Prostate gland (tissue), 2 donors: ENCODE results near the gene NID1. TPM values are rescaled to one million over a fixed set of nuclear protein-coding genes. Genes with fewer than 3 reads are reported as not detected.

Source experiments
- DNase-seq: peaks from one replicate; pipeline ENCODE4 v3.0.0-alpha.2; 2019; ENCODE audit warnings: low spot score
- H3K27ac ChIP-seq, 2 donors: fragments of 200-600 bp; sonication (generic); 2 replicates each; pipeline ENCODE4 v1.5.1; 2017 to 2019
- H3K27me3 ChIP-seq: fragments of 200-600 bp; sonication (generic); replicated peaks from 2 replicates; pipeline ENCODE4 v1.5.1; 2019; ENCODE audit not compliant: insufficient read depth
- H3K36me3 ChIP-seq, 2 donors: fragments of 200-600 bp; sonication (generic); 1 replicate in 1 of 2; 2 replicates in 1 of 2; pipeline versions ENCODE4 v1.5.1 to v1.8.1; 2017 to 2019
- H3K4me1 ChIP-seq: fragments of 200-600 bp; sonication (generic); replicated peaks from 2 replicates; pipeline ENCODE4 v1.5.1; 2019
- H3K4me3 ChIP-seq, 2 donors: fragments of 200-600 bp; sonication (generic); 2 replicates each; pipeline ENCODE4 v1.5.1; 2017 to 2019
- H3K9me3 ChIP-seq: fragments of 200-600 bp; sonication (generic); 2 replicates; pipeline ENCODE4 v1.5.1; 2017
- CTCF ChIP-seq, 4 experiments: fragments of 200-600 bp in 2 of 4; fragments of 450-650 bp in 2 of 4; sonication (generic) in 2 of 4; IDR thresholded peaks; 1 replicate in 3 of 4; 2 replicates in 1 of 4; pipeline ENCODE4 v1.5.1; 2016 to 2019; ENCODE audit warnings: antibody characterized with exemption in 4 of 4, mild to moderate bottlenecking in 2 of 4, moderate library complexity in 2 of 4
- POLR2A ChIP-seq: fragments of 450-650 bp; IDR thresholded peaks from one replicate; pipeline ENCODE4 v1.6.1; 2016; ENCODE audit warnings: antibody characterized with exemption, mild to moderate bottlenecking
- POLR2AphosphoS5 ChIP-seq: sonication (generic); formaldehyde crosslinking; IDR thresholded peaks from one replicate; pipeline ENCODE4 v1.6.1; 2017; ENCODE audit warnings: antibody characterized with exemption
- WGBS: methylation state at CpG from one replicate; pipeline ENCODE4 v1.1.5; 2018; 5-methylcytosine and 5-hydroxymethylcytosine counted together
- intact Hi-C: fragments of 100-400 bp; cut with DNase I; formaldehyde crosslinking; loops from one replicate; pipeline ENCODE4 v1.14.2; 2022
- total RNA-seq, 2 donors: library from RNA; depleted of rRNA; stranded (reverse); fragments of >200 nt; gene quantifications; one replicate each; pipeline ENCODE4 v1.1.0, GENCODE V29; 2016

Gene NID1
- total RNA-seq, 2 donors from 2014 or later: 21.6 to 74.9 TPM

GRCh38 chr1:235996048-235996785 lies 68.7 kb downstream of the NID1 start:
- WGBS: 95% methylated on average over 4 of the region's 4 CpGs
- no peaks in the 10 kb centered on the region for H3K9me3 ChIP-seq
- H3K4me3 ChIP-seq: no peak overlapping the region
- H3K36me3 ChIP-seq: no peaks in the 10 kb centered on the region
- TF ChIP-seq CTCF (IDR thresholded peaks at IDR 0.05): no peak
- TF ChIP-seq POLR2A: no peak
- no peak for TF ChIP-seq POLR2AphosphoS5
- DNase-seq: no peak
- no peak overlapping the region for H3K27ac ChIP-seq
- intact Hi-C loops: no loop called here
- H3K4me1 ChIP-seq: no peaks in the 10 kb centered on the region
- H3K27me3 ChIP-seq: no peaks in the 10 kb centered on the region

DNA sequence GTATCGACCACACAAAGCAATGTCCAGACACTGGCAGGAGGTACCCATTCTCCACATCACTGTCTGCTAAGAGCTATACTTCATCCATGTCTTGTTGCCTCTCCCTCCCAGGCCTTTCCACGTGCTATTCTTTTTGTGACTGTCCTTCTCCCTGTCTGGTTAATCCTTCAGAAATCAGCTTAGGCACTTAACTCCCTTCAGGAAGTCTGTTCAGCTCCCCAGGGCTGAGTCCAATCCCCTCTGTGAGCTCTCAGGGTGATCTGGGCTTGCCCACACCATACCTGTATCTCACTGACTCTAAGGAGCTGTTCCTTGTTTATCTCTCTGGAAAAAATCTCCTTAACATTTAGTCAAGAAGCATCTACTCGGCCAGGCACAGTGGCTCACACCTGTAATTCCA lies 69.4 kb downstream of the NID1 start:
- whole genome bisulfite sequencing: 90% methylated on average over 3 of the region's 3 CpGs
- H3K4me1 ChIP-seq: no peaks in the 10 kb centered on the region
- no peak for DNase-seq
- TF ChIP-seq POLR2A (no peak), CTCF (IDR thresholded peaks at IDR 0.05) (no peak), POLR2AphosphoS5 (no peak)
- no peak overlapping the region for H3K4me3 ChIP-seq
- intact Hi-C loops: no loop called here
- no peaks in the 10 kb centered on the region for H3K27me3 ChIP-seq
- no peaks in the 10 kb centered on the region for H3K9me3 ChIP-seq
- H3K27ac ChIP-seq: no peak overlapping the region
- H3K36me3 ChIP-seq: no peaks in the 10 kb centered on the region

- Histone ChIP-seq H3K4me3 (no peak overlapping the region), H3K9me3 (no peaks in the 10 kb centered on the region), H3K36me3 (no peaks in the 10 kb centered on the region), H3K27me3 (no peaks in the 10 kb centered on the region), H3K27ac (no peak overlapping the region), H3K4me1 (no peaks in the 10 kb centered on the region)
- no peak for DNase-seq
- TF ChIP-seq POLR2A (no peak), POLR2AphosphoS5 (no peak), CTCF (IDR thresholded peaks at IDR 0.05) (no peak)
- 93% methylated on average over 31 of the region's 31 CpGs for WGBS
- intact Hi-C loops: no loop called here
Measured at GRCh38 chr1:235993652-235994051, 71.2 kb downstream of the NID1 start.

DNA sequence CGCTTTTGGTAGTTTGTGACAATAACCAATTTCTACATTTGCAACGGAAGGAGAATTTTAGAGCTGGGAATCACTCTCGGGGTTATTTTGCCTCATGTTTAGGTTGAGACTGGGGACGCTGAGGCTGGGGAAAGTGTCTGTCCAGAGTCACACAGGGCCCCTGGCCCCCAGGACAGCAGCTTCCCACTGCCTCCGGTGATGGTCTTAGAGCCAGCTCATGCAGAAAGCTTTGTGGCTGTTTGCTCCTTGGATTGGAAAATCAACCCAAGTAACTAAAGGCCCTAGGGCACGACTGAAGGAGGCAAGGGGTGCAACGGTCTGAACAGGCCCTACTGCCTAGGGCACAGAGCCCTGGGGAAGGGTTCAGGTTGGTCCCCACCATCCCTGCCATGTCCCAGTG lies 72.0 kb downstream of the NID1 start:
- DNase-seq: no peak
- Histone ChIP-seq H3K27me3 (no peaks in the 10 kb centered on the region), H3K4me1 (no peaks in the 10 kb centered on the region), H3K9me3 (no peaks in the 10 kb centered on the region), H3K36me3 (no peaks in the 10 kb centered on the region), H3K27ac (no peak overlapping the region), H3K4me3 (no peak overlapping the region)
- 97% methylated on average over 7 of the region's 7 CpGs for WGBS
- TF ChIP-seq CTCF (IDR thresholded peaks at IDR 0.05): no peak
- no peak for TF ChIP-seq POLR2A
- no peak for TF ChIP-seq POLR2AphosphoS5
- intact Hi-C loops: no loop called here

DNA sequence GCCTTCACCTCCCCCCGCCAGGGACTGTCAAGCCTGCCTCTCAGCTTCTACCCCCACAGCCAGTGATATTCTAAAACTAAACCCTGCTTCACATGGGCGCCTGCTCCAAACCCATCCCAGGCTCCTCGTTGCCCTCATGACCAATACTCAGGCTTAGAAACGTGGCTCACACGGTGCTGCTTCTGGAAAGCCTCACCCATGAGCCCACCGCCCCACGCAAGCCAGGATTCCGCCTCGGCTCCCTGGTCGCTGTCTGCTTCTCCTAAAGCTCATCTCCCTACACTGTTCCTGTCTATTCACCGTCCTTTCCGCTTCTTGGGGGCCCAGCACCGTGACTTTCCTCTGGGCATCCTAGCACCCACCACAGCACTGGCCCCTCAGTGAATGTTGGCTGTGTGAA lies 72.5 kb downstream of the NID1 start:
- Histone ChIP-seq H3K27me3 (no peaks in the 10 kb centered on the region), H3K36me3 (no peaks in the 10 kb centered on the region), H3K4me1 (no peaks in the 10 kb centered on the region), H3K4me3 (no peak overlapping the region), H3K27ac (no peak overlapping the region), H3K9me3 (no peaks in the 10 kb centered on the region)
- intact Hi-C loops: no loop called here
- TF ChIP-seq CTCF (IDR thresholded peaks at IDR 0.05) (no peak), POLR2AphosphoS5 (no peak), POLR2A (no peak)
- DNase-seq: no peak
- WGBS: 91% methylated on average over 13 of the region's 13 CpGs
